Astrocyte (in vitro differentiated cells and primary cell): ENCODE results near the gene SMTNL1. TPM values are rescaled to one million over a fixed set of nuclear protein-coding genes. Genes with fewer than 3 reads are reported as not detected.

Experiments used
- DNase-seq: peaks from one replicate; pipeline ENCODE4 v3.0.0-alpha.2; 2010; ENCODE audit warnings: low read depth
- FAIRE-seq: peaks from 2 replicates; lab custom pipeline; 2011; peaks lifted over from hg19 to GRCh38; lab: Jason Lieb, UNC
- H2AFZ ChIP-seq: 2 replicates; pipeline ENCODE4 v1.6.0; 2012; ENCODE audit warnings: low read depth, low read length, inconsistent platforms
- H3K27ac ChIP-seq: 2 replicates; pipeline ENCODE4 v1.5.1; 2011; ENCODE audit warnings: low read depth, low read length, inconsistent platforms
- H3K27me3 ChIP-seq: 2 replicates; pipeline ENCODE4 v1.6.0; 2011; ENCODE audit warnings: low read length, inconsistent platforms; ENCODE audit not compliant: insufficient read depth
- H3K36me3 ChIP-seq: 2 replicates; pipeline ENCODE4 v1.5.1; 2011; ENCODE audit warnings: low read length, inconsistent platforms; ENCODE audit not compliant: insufficient read depth
- H3K4me1 ChIP-seq: 2 replicates; pipeline ENCODE4 v1.5.1; 2011; ENCODE audit warnings: low read length, inconsistent platforms; ENCODE audit not compliant: insufficient read depth
- H3K4me2 ChIP-seq: 2 replicates; pipeline ENCODE4 v1.6.0; 2012; ENCODE audit warnings: low read length, inconsistent platforms
- H3K4me3 ChIP-seq: 2 replicates; pipeline ENCODE4 v1.5.1; 2011; ENCODE audit warnings: low read depth, mild to moderate bottlenecking, low read length, inconsistent platforms; ENCODE audit not compliant: insufficient read depth
- H3K79me2 ChIP-seq: 2 replicates; pipeline ENCODE4 v1.6.0; 2012; ENCODE audit warnings: mild to moderate bottlenecking, low read length, inconsistent platforms; ENCODE audit not compliant: insufficient read depth
- H3K9ac ChIP-seq: 2 replicates; pipeline ENCODE4 v1.6.0; 2012; ENCODE audit warnings: mild to moderate bottlenecking, low read length, inconsistent platforms
- H3K9me3 ChIP-seq: 2 replicates; pipeline ENCODE4 v1.5.1; 2012; ENCODE audit warnings: low read depth, mild to moderate bottlenecking, low read length, inconsistent platforms; ENCODE audit not compliant: insufficient read depth
- H4K20me1 ChIP-seq: 2 replicates; pipeline ENCODE4 v1.6.0; 2012; ENCODE audit warnings: low read length, inconsistent platforms; ENCODE audit not compliant: insufficient read depth
- H3K27ac Mint-ChIP-seq: one replicate; pipeline ENCODE4 v1.8.0; 2021; ENCODE audit warnings: mild to moderate bottlenecking, mixed read lengths; ENCODE audit not compliant: unreplicated experiment
- H3K27me3 Mint-ChIP-seq: one replicate; pipeline ENCODE4 v1.8.0; 2021; ENCODE audit warnings: low read depth, mixed read lengths; ENCODE audit not compliant: unreplicated experiment
- H3K36me3 Mint-ChIP-seq: one replicate; pipeline ENCODE4 v1.8.0; 2021; ENCODE audit warnings: low read depth, mixed read lengths; ENCODE audit not compliant: unreplicated experiment
- H3K4me1 Mint-ChIP-seq: one replicate; pipeline ENCODE4 v1.8.0; 2021; ENCODE audit warnings: low read depth, mixed read lengths; ENCODE audit not compliant: unreplicated experiment
- H3K4me3 Mint-ChIP-seq: one replicate; pipeline ENCODE4 v1.8.0; 2021; ENCODE audit warnings: mild to moderate bottlenecking, moderate library complexity, mixed read lengths; ENCODE audit not compliant: unreplicated experiment
- H3K9me3 Mint-ChIP-seq: one replicate; pipeline ENCODE4 v1.8.0; 2021; ENCODE audit warnings: mild to moderate bottlenecking, mixed read lengths; ENCODE audit not compliant: unreplicated experiment
- CTCF ChIP-seq: IDR thresholded peaks from 2 replicates; pipeline ENCODE4 v1.5.1; 2011; ENCODE audit warnings: low read depth, mild to moderate bottlenecking, inconsistent platforms, low read length, moderate library complexity; ENCODE audit not compliant: insufficient read depth
- EZH2 ChIP-seq: IDR thresholded peaks from 2 replicates; pipeline ENCODE4 v1.6.1; 2012; ENCODE audit warnings: mild to moderate bottlenecking, low read length, inconsistent platforms; ENCODE audit not compliant: insufficient read depth
- total RNA-seq: library from RNA; stranded (reverse); gene quantifications from 2 replicates; pipeline ENCODE4 v1.2.1, GENCODE V29; 2021

Gene SMTNL1
- total RNA-seq, 1 donor from 2014 or later = not detected

- Mint-ChIP-seq H3K9me3 (peaks cover 2% of the 10 kb centered on the region), H3K27ac (no peak overlapping the region), H3K27me3 (peaks cover 3% of the 10 kb centered on the region), H3K4me1 (peaks cover 15% of the 10 kb centered on the region), H3K4me3 (no peak overlapping the region), H3K36me3 (no peaks in the 10 kb centered on the region)
- Histone ChIP-seq H3K4me3 (no peak overlapping the region), H3K9ac (no peak overlapping the region), H2AFZ (no peak overlapping the region), H3K9me3 (no peaks in the 10 kb centered on the region), H3K27ac (no peak overlapping the region), H3K4me1 (no peaks in the 10 kb centered on the region), H3K27me3 (peaks cover 4% of the 10 kb centered on the region), H3K4me2 (no peak overlapping the region), H3K79me2 (no peaks in the 10 kb centered on the region), H3K36me3 (no peaks in the 10 kb centered on the region), H4K20me1 (no peaks in the 10 kb centered on the region)
- DNase-seq = no peak
- no peak for TF ChIP-seq CTCF
- no peak for TF ChIP-seq EZH2
- no peak for FAIRE-seq
Observed at GRCh38 chr11:57584341-57584740, 46.9 kb downstream of the SMTNL1 start.

GRCh38 chr11:57585301-57585700, 47.9 kb downstream of the SMTNL1 start:
- H3K4me3 ChIP-seq = no peak overlapping the region
- H3K4me1 Mint-ChIP-seq = peaks cover 15% of the 10 kb centered on the region
- no peak overlapping the region for H3K4me3 Mint-ChIP-seq
- H3K27me3 ChIP-seq = peaks cover 4% of the 10 kb centered on the region
- peaks cover under 1% of the 10 kb centered on the region for H3K27me3 Mint-ChIP-seq
- peaks cover 2% of the 10 kb centered on the region for H3K9me3 Mint-ChIP-seq
- no peak overlapping the region for H3K27ac ChIP-seq
- no peaks in the 10 kb centered on the region for H3K79me2 ChIP-seq
- H3K9ac ChIP-seq = no peak overlapping the region
- H3K4me1 ChIP-seq = no peaks in the 10 kb centered on the region
- no peak overlapping the region for H3K4me2 ChIP-seq
- FAIRE-seq (no peak), DNase-seq (no peak)
- H3K36me3 Mint-ChIP-seq = no peaks in the 10 kb centered on the region
- no peaks in the 10 kb centered on the region for H3K36me3 ChIP-seq
- H2AFZ ChIP-seq = no peak overlapping the region
- H4K20me1 ChIP-seq = no peaks in the 10 kb centered on the region
- TF ChIP-seq EZH2 = no peak
- TF ChIP-seq CTCF = no peak
- no peaks in the 10 kb centered on the region for H3K9me3 ChIP-seq
- no peak overlapping the region for H3K27ac Mint-ChIP-seq

GRCh38 chr11:57586711-57587245, 49.4 kb downstream of the SMTNL1 start:
- Mint-ChIP-seq H3K4me1 (peaks cover 15% of the 10 kb centered on the region), H3K4me3 (no peak overlapping the region), H3K9me3 (peaks cover 2% of the 10 kb centered on the region), H3K27me3 (no peaks in the 10 kb centered on the region), H3K27ac (no peak overlapping the region), H3K36me3 (peaks cover 2% of the 10 kb centered on the region)
- Histone ChIP-seq H3K4me2 (no peak overlapping the region), H3K4me3 (no peak overlapping the region), H3K9ac (no peak overlapping the region), H3K9me3 (no peaks in the 10 kb centered on the region), H3K4me1 (no peaks in the 10 kb centered on the region), H3K27me3 (peaks cover 7% of the 10 kb centered on the region), H3K79me2 (no peaks in the 10 kb centered on the region), H2AFZ (no peak overlapping the region), H3K27ac (no peak overlapping the region), H3K36me3 (no peaks in the 10 kb centered on the region), H4K20me1 (no peaks in the 10 kb centered on the region)
- FAIRE-seq (no peak), DNase-seq (no peak)
- TF ChIP-seq CTCF (no peak), EZH2 (no peak)
